Transverse colon (tissue), 4 donors: ENCODE results near the gene ARHGAP12.

ENCODE experiments used
- EP300 ChIP-seq: sonication (generic); formaldehyde crosslinking; IDR thresholded peaks from one replicate; pipeline ENCODE4 v1.6.1; 2017; ENCODE audit warnings: antibody characterized with exemption, low read depth
- POLR2A ChIP-seq: fragments of 450-650 bp; IDR thresholded peaks from one replicate; pipeline ENCODE4 v1.6.1; 2016; ENCODE audit warnings: antibody characterized with exemption, mild to moderate bottlenecking, moderate library complexity
- POLR2AphosphoS5 ChIP-seq, 3 donors: sonication (generic); formaldehyde crosslinking; IDR thresholded peaks; one replicate each; pipeline ENCODE4 v1.6.1; 2016; ENCODE audit warnings: antibody characterized with exemption in 3 of 3
- TF ChIP-seq, protein P1 (sequence below), 5 experiments: fragments of 200-600 bp in 3 of 5; fragments of 450-650 bp in 2 of 5; sonication (generic) in 3 of 5; IDR thresholded peaks; 1 replicate in 2 of 5; 2 replicates in 3 of 5; pipeline ENCODE4 v1.5.1; 2016 to 2017; ENCODE audit warnings: antibody characterized with exemption in 5 of 5, inconsistent platforms in 3 of 5, mild to moderate bottlenecking in 2 of 5, moderate library complexity in 1 of 5

- TF ChIP-seq, protein P1, sequence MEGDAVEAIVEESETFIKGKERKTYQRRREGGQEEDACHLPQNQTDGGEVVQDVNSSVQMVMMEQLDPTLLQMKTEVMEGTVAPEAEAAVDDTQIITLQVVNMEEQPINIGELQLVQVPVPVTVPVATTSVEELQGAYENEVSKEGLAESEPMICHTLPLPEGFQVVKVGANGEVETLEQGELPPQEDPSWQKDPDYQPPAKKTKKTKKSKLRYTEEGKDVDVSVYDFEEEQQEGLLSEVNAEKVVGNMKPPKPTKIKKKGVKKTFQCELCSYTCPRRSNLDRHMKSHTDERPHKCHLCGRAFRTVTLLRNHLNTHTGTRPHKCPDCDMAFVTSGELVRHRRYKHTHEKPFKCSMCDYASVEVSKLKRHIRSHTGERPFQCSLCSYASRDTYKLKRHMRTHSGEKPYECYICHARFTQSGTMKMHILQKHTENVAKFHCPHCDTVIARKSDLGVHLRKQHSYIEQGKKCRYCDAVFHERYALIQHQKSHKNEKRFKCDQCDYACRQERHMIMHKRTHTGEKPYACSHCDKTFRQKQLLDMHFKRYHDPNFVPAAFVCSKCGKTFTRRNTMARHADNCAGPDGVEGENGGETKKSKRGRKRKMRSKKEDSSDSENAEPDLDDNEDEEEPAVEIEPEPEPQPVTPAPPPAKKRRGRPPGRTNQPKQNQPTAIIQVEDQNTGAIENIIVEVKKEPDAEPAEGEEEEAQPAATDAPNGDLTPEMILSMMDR (IDR thresholded peaks at IDR 0.05), result no peak
- no peak for TF ChIP-seq POLR2A
- TF ChIP-seq EP300, result no peak
- TF ChIP-seq POLR2AphosphoS5 (IDR thresholded peaks at IDR 0.05), result no peak
Measured at GRCh38 chr10:31864834-31865518, 63.7 kb downstream of the ARHGAP12 start.
